Activated CD4-positive, alpha-beta T cell treated with anti-CD3 and anti-CD28 coated beads, Interleukin-2, amount 50 U/mL, for 24 hours (primary cell): ENCODE results near the gene MTA1.
A peak's percentile ranks its signal among the peaks of the same experiment; 100 is the strongest.

Experiments used
- DNase-seq, 2 donors: peaks; one replicate each; pipeline ENCODE4 v3.0.0-alpha.2; 2020; ENCODE audit warnings: low read depth in 1 of 2, low spot score in 1 of 2

Gene MTA1

GRCh38 chr14:105474483-105475268 is 55.0 kb downstream of the MTA1 start, which contains the start of gene CRIP2:
CRIP2 (plus strand) TSS chr14:105474821; CDS start chr14:105474863, 42 bp downstream.
- DNase-seq: no peak

- DNase-seq: no peak
These were observed 55.9 kb downstream of the MTA1 start for GRCh38 chr14:105475269-105476096.

GRCh38 chr14:105476097-105476830 is 56.6 kb downstream of the MTA1 start:
- DNase-seq: no peak

GRCh38 chr14:105476831-105477659 is 57.4 kb downstream of the MTA1 start:
- no peak for DNase-seq

GRCh38 chr14:105477660-105478397 is 58.2 kb downstream of the MTA1 start:
- no peak for DNase-seq

GRCh38 chr14:105478398-105479251 is 59.0 kb downstream of the MTA1 start:
- DNase-seq: no peak

- no peak for DNase-seq
These were observed 60.0 kb downstream of the MTA1 start for GRCh38 chr14:105479431-105480158.

GRCh38 chr14:105480199-105480746 is 60.6 kb downstream of the MTA1 start:
- no peak for DNase-seq

- DNase-seq: peak; percentile 80 to 91
These were observed 61.5 kb downstream of the MTA1 start for GRCh38 chr14:105480807-105481801.

GRCh38 chr14:105481886-105482457 is 62.3 kb downstream of the MTA1 start:
- peak; percentile 71 to 91 for DNase-seq

GRCh38 chr14:105482486-105483110 is 63.0 kb downstream of the MTA1 start:
- DNase-seq: no peak

GRCh38 chr14:105483300-105484068 is 63.9 kb downstream of the MTA1 start:
- DNase-seq: no peak

- no peak for DNase-seq
These were observed 64.7 kb downstream of the MTA1 start for GRCh38 chr14:105484069-105484996.

- DNase-seq: no peak
These were observed 65.4 kb downstream of the MTA1 start for GRCh38 chr14:105484997-105485393.
